WERI-Rb-1 (cell line): Measurements from ENCODE around the gene TRIM62.
A peak's percentile ranks its signal among the peaks of the same experiment; 100 is the strongest.

Source experiments
- DNase-seq: peaks from one replicate; pipeline ENCODE4 v3.0.0-alpha.2; 2020
- H3K27ac ChIP-seq: fragments of 250-450 bp; sonication (Bioruptor Pico); 2 replicates; pipeline ENCODE4 v1.5.1; 2020; ENCODE audit warnings: mild to moderate bottlenecking, moderate library complexity
- H3K27me3 ChIP-seq: fragments of 250-450 bp; sonication (Bioruptor Pico); 2 replicates; pipeline ENCODE4 v1.5.1; 2021; ENCODE audit warnings: mild to moderate bottlenecking, low read depth, moderate library complexity; ENCODE audit not compliant: insufficient read depth, severe bottlenecking
- H3K36me3 ChIP-seq: fragments of 250-450 bp; sonication (Bioruptor Pico); 2 replicates; pipeline ENCODE4 v1.5.1; 2020; ENCODE audit warnings: mild to moderate bottlenecking, moderate library complexity
- H3K4me3 ChIP-seq: 2 replicates; pipeline ENCODE4 v1.5.1; 2011; ENCODE audit warnings: low read depth, mild to moderate bottlenecking, control low read depth, low read length
- H3K9me3 ChIP-seq: fragments of 250-450 bp; sonication (Bioruptor Pico); 2 replicates; pipeline ENCODE4 v1.5.1; 2021; ENCODE audit warnings: mild to moderate bottlenecking, moderate library complexity; ENCODE audit not compliant: severe bottlenecking
- TF ChIP-seq, protein P1 (sequence below): IDR thresholded peaks from 2 replicates; pipeline ENCODE4 v1.5.1; 2011; ENCODE audit warnings: low read depth, mild to moderate bottlenecking, control low read depth, inconsistent platforms, low read length

The TRIM62 gene

DNA sequence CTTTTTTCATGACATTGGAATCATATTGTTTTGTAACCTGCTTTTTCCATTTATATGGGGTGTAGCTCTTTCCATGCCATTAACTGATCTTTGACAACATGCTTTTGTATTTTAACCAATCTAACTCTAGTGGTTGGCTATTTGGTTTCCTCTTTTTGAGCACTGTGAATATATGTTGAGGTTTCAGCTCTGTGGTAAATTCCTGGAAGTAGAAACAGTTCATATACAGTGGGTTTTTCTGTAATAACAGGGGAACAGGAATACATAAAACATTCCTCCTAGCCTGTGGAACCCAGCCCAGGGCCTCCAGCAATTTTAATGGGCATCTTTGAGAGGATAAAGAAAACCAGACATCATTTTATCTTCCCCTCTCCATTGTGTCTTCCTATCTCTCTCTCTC is 83.5 kb downstream of the TRIM62 start:
- Histone ChIP-seq H3K27ac (no peak overlapping the region), H3K36me3 (no peaks in the 10 kb centered on the region; the same call in 1 of the 2 replicates), H3K27me3 (no peaks in the 10 kb centered on the region), H3K4me3 (no peak overlapping the region), H3K9me3 (no peaks in the 10 kb centered on the region)
- no peak for DNase-seq
- TF ChIP-seq, protein P1, sequence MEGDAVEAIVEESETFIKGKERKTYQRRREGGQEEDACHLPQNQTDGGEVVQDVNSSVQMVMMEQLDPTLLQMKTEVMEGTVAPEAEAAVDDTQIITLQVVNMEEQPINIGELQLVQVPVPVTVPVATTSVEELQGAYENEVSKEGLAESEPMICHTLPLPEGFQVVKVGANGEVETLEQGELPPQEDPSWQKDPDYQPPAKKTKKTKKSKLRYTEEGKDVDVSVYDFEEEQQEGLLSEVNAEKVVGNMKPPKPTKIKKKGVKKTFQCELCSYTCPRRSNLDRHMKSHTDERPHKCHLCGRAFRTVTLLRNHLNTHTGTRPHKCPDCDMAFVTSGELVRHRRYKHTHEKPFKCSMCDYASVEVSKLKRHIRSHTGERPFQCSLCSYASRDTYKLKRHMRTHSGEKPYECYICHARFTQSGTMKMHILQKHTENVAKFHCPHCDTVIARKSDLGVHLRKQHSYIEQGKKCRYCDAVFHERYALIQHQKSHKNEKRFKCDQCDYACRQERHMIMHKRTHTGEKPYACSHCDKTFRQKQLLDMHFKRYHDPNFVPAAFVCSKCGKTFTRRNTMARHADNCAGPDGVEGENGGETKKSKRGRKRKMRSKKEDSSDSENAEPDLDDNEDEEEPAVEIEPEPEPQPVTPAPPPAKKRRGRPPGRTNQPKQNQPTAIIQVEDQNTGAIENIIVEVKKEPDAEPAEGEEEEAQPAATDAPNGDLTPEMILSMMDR, result no peak

DNA sequence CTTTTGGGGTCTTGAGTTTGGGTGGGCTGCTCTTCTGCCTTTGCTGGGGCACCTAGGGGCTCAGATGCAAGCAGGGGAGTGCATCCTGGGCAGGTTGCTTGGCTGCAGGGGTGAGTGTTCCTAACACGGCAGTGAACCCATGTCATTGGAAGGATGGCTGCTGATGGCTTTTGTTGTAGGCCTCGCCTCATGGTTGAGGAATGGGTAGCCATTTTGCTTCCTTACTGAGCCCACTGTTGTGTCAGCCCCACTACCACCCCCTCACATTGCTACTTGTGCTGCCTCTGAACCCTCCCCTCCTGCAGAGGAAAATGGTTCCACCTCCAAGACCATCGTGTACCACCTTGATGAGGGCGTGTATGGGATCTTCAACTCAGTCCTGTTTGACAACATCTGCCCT is 84.1 kb downstream of the TRIM62 start:
- H3K27ac ChIP-seq, result no peak overlapping the region
- no peaks in the 10 kb centered on the region for H3K27me3 ChIP-seq
- no peaks in the 10 kb centered on the region for H3K9me3 ChIP-seq
- no peaks in the 10 kb centered on the region; the same call in 1 of the 2 replicates for H3K36me3 ChIP-seq
- no peak overlapping the region for H3K4me3 ChIP-seq
- TF ChIP-seq, protein P1, result no peak
- no peak for DNase-seq

- Histone ChIP-seq H3K27ac (peak overlapping the region; percentile 57), H3K9me3 (no peaks in the 10 kb centered on the region), H3K4me3 (no peak overlapping the region), H3K27me3 (no peaks in the 10 kb centered on the region), H3K36me3 (no peaks in the 10 kb centered on the region; the same call in 1 of the 2 replicates)
- TF ChIP-seq, protein P1, result no peak
- no peak for DNase-seq
Measured at GRCh38 chr1:33097137-33097611, 84.7 kb downstream of the TRIM62 start.

DNA sequence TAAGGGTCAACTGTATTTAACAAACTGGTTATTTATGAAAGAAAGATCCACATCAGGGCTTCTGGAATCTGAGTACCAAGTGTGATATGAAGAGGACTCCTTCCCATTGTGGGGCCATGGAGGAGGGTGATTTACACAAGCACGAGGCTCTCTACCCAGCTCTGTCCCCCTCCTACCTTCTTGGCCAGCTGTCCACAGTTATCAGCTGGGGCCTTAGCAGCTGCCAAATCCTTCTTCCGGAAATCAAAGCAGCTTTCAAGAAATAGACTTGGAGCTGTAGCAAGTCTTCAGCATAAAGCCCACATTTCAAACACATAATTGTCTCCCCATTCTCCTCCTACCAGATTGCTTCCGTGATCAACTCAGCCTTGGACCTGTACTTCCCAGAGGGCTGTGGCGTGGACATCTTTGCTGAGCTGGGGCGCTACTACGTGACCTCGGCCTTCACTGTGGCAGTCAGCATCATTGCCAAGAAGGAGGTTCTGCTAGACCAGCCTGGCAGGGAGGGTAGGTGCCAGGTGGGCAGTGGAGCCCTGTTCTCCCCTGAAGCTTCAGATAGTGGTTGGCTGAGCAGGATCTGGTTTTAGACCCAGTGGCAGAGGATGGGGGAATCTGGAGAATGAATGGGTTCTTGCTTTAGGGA is 85.4 kb downstream of the TRIM62 start:
- TF ChIP-seq, protein P1, result no peak
- DNase-seq, result peak; percentile 78

More for the DNA sequence above, 85.4 kb downstream of the TRIM62 start:
- no peak overlapping the region for H3K4me3 ChIP-seq
- H3K27me3 ChIP-seq, result no peaks in the 10 kb centered on the region
- H3K36me3 ChIP-seq, result no peaks in the 10 kb centered on the region; the same call in 1 of the 2 replicates
- peak overlapping the region; percentile 57 for H3K27ac ChIP-seq
- H3K9me3 ChIP-seq, result no peaks in the 10 kb centered on the region
